Hindlimb muscle (tissue), 1 donor: ENCODE results near the gene ASCL2. TPM values are rescaled to one million over a fixed set of nuclear protein-coding genes. Genes with fewer than 3 reads are reported as not detected.
"Not testable (repeated sequence)": the region's sequence is repeated elsewhere in the genome, so short reads cannot be mapped to it uniquely, and the experiment has no call there.

Experiments
- DNase-seq: peaks from one replicate; pipeline ENCODE4 v3.0.0-alpha.2; 2013
- polyA plus RNA-seq: library from polyadenylated mRNA; unstranded; fragments of 120-200 nt; gene quantifications from one replicate; pipeline ENCODE4 v1.2.1, GENCODE V29; 2013; ENCODE audit not compliant: insufficient read length

ASCL2 gene
- polyA plus RNA-seq, 1 donor: 0.17 TPM

- DNase-seq: no peak
Measured at GRCh38 chr11:2296913-2297622, 26.7 kb upstream of the ASCL2 start.

GRCh38 chr11:2295971-2296912 lies 25.9 kb upstream of the ASCL2 start:
- DNase-seq: no peak

- DNase-seq: no peak
Measured at GRCh38 chr11:2294926-2295290, 24.5 kb upstream of the ASCL2 start.

- DNase-seq: no peak
Measured at GRCh38 chr11:2293984-2294925, 23.9 kb upstream of the ASCL2 start.

- no peak for DNase-seq
Measured at GRCh38 chr11:2293531-2293971, 23.2 kb upstream of the ASCL2 start.

GRCh38 chr11:2290351-2290841 lies 20.0 kb upstream of the ASCL2 start:
- DNase-seq: no peak

GRCh38 chr11:2289859-2290258 lies 19.5 kb upstream of the ASCL2 start:
- DNase-seq: no peak

- DNase-seq: no peak
Measured at GRCh38 chr11:2289350-2289749, 19.0 kb upstream of the ASCL2 start.

GRCh38 chr11:2287091-2287490 lies 16.7 kb upstream of the ASCL2 start:
- no peak for DNase-seq

GRCh38 chr11:2286350-2286749 lies 16.0 kb upstream of the ASCL2 start:
- not testable (repeated sequence) for DNase-seq

GRCh38 chr11:2280208-2280607 lies 9.8 kb upstream of the ASCL2 start:
- no peak for DNase-seq

- no peak for DNase-seq
Measured at GRCh38 chr11:2277933-2278523, 7.6 kb upstream of the ASCL2 start.

- no peak for DNase-seq
Measured at GRCh38 chr11:2277008-2277346, 6.6 kb upstream of the ASCL2 start.

- no peak for DNase-seq
Measured at GRCh38 chr11:2276280-2277007, 6.1 kb upstream of the ASCL2 start.

GRCh38 chr11:2275334-2276279 lies 5.2 kb upstream of the ASCL2 start:
- DNase-seq: no peak

GRCh38 chr11:2273771-2274170 lies 3.4 kb upstream of the ASCL2 start:
- no peak for DNase-seq

- no peak for DNase-seq
Measured at GRCh38 chr11:2273311-2273710, 2.9 kb upstream of the ASCL2 start.

GRCh38 chr11:2272946-2273280 lies 2.5 kb upstream of the ASCL2 start:
- DNase-seq: no peak

- no peak for DNase-seq
Measured at GRCh38 chr11:2272228-2272945, 2.0 kb upstream of the ASCL2 start.
